Astrocyte (in vitro differentiated cells and primary cell): ENCODE measurements around the gene SGSM2.

Experiments used
- EZH2 ChIP-seq: IDR thresholded peaks from 2 replicates; pipeline ENCODE4 v1.6.1; 2012; ENCODE audit warnings: mild to moderate bottlenecking, low read length, inconsistent platforms; ENCODE audit not compliant: insufficient read depth
- TF ChIP-seq, protein P1 (sequence below): IDR thresholded peaks from 2 replicates; pipeline ENCODE4 v1.5.1; 2011; ENCODE audit warnings: low read depth, mild to moderate bottlenecking, inconsistent platforms, low read length, moderate library complexity; ENCODE audit not compliant: insufficient read depth

DNA sequence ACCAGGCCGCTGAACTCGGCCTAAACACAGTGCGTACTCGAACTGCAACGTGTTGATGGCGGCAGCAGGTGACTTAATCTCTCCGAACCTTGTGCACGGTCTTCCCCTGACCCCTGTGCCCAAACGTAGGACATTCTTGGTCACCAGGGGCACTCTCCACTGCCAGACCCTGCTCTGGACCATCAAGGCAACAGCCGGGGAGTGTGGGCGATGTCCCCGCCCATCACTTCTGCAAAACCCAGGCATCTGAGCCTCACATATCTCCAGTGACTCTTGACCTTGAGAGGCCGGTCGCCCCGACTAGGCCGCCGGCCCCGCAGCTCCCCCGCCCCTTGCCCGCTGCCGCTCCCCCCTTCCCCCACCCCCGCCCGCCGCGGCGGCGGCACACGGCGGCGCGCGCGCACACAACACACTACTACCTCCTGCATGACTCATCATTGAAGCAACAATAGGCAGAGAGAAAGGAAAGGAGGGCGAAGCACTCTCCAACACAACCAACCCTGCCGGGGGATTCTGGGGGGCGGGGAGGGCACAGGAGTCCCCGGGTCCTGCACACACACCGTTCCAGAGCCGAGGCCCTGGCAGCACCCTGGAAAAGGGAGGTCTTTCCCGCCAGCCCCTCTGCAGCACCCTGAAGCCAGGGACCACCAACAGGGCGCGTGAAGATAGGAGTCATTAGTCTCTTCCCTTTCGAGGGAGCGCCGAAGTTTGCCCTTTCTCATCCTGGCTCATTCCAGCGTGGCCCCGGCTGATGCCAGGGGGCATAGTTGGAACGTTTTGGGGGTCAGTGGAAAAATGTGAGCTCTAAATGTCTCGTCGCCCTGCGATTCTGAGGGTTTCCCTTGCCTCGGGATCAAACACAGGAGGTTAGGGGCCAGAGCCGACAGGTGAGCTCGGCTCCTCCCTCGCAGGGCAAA is 61.6 kb downstream of the SGSM2 start:
- TF ChIP-seq, protein P1, sequence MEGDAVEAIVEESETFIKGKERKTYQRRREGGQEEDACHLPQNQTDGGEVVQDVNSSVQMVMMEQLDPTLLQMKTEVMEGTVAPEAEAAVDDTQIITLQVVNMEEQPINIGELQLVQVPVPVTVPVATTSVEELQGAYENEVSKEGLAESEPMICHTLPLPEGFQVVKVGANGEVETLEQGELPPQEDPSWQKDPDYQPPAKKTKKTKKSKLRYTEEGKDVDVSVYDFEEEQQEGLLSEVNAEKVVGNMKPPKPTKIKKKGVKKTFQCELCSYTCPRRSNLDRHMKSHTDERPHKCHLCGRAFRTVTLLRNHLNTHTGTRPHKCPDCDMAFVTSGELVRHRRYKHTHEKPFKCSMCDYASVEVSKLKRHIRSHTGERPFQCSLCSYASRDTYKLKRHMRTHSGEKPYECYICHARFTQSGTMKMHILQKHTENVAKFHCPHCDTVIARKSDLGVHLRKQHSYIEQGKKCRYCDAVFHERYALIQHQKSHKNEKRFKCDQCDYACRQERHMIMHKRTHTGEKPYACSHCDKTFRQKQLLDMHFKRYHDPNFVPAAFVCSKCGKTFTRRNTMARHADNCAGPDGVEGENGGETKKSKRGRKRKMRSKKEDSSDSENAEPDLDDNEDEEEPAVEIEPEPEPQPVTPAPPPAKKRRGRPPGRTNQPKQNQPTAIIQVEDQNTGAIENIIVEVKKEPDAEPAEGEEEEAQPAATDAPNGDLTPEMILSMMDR, result no peak
- no peak for TF ChIP-seq EZH2
